Suprapubic skin (tissue), 4 donors: ENCODE measurements around the gene TRIM2.

ENCODE experiments used
- CTCF ChIP-seq, 2 donors: fragments of 200-600 bp in 1 of 2; fragments of 450-650 bp in 1 of 2; sonication (generic) in 1 of 2; IDR thresholded peaks; one replicate each; pipeline ENCODE4 v1.5.1; 2016 to 2019; ENCODE audit warnings: antibody characterized with exemption in 2 of 2, mild to moderate bottlenecking in 1 of 2, moderate library complexity in 1 of 2
- EP300 ChIP-seq: sonication (generic); formaldehyde crosslinking; IDR thresholded peaks from one replicate; pipeline ENCODE4 v1.6.1; 2017; ENCODE audit warnings: antibody characterized with exemption
- POLR2A ChIP-seq, 2 donors: fragments of 450-650 bp; IDR thresholded peaks; one replicate each; pipeline ENCODE4 v1.6.1; 2017; ENCODE audit warnings: antibody characterized with exemption in 2 of 2, mild to moderate bottlenecking in 2 of 2, moderate library complexity in 2 of 2
- POLR2AphosphoS5 ChIP-seq, 3 donors: sonication (generic); formaldehyde crosslinking; IDR thresholded peaks; one replicate each; pipeline ENCODE4 v1.6.1; 2017; ENCODE audit warnings: antibody characterized with exemption in 3 of 3

GRCh38 chr4:153211986-153212728, 7.9 kb downstream of the TRIM2 start:
- no peak for TF ChIP-seq EP300
- no peak for TF ChIP-seq CTCF (IDR thresholded peaks at IDR 0.05)
- TF ChIP-seq POLR2A (IDR thresholded peaks at IDR 0.05) = no peak
- no peak for TF ChIP-seq POLR2AphosphoS5 (IDR thresholded peaks at IDR 0.05)
